ENCODE measurements around the gene BHMT. TPM values are rescaled to one million over a fixed set of nuclear protein-coding genes. Genes with fewer than 3 reads are reported as not detected.

Gene BHMT, protein sequence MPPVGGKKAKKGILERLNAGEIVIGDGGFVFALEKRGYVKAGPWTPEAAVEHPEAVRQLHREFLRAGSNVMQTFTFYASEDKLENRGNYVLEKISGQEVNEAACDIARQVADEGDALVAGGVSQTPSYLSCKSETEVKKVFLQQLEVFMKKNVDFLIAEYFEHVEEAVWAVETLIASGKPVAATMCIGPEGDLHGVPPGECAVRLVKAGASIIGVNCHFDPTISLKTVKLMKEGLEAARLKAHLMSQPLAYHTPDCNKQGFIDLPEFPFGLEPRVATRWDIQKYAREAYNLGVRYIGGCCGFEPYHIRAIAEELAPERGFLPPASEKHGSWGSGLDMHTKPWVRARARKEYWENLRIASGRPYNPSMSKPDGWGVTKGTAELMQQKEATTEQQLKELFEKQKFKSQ
- not detected for total RNA-seq (2021; ENCODE audit: unreplicated experiment)
- not detected for polyA plus RNA-seq (2012; ENCODE audit: insufficient read length)
- percentile 5 among the genes with signal in this experiment for Bru-seq, nascent RNA
- not detected for BruChase-seq, experiment 1, labeled RNA remaining after a 2-hour chase
- not detected for BruChase-seq, experiment 2, labeled RNA remaining after a 6-hour chase
- long read RNA-seq: 0 reads

DNA sequence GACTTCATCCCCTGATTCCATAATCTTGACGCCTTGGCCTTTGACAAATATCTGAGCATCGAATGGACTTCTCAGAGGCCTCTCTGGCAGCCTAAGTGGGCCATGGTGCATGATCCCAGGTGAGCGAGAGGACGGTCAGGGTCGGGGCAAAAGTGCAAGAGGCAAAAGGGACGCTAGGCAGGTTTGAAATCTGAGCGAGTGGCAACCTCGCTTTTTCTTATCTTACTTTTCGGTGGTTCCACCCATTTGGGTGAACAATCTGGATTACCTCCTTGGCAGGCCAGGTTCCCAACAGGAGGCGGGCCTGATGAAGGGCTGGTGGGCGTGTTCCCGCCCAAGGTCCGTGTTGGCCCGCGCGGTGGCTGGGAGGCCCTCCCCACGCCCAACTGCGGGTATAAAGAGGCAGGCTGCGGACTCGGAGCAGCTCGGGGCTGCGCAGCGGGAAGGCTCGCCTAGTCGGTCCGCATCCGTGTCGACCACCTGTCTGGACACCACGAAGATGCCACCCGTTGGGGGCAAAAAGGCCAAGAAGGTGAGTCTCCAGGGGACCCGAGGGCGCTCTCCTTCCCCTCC, at the start of gene BHMT:
Gene BHMT, plus strand, starts transcription at position 423 of the 573 bp plus-strand sequence. Its CDS starts 77 bp downstream, at position 500.
- no peak for ATAC-seq
- Histone ChIP-seq H3K4me1 (ENCODE audit: control insufficient read depth, insufficient read depth, low read length) (no peaks in the 10 kb centered on the region), H3K27ac (ENCODE audit: low read length) (no peak within 1 kb of the TSS), H3K27me3 (ENCODE audit: control insufficient read depth, insufficient read depth, low read length) (peaks cover 25% of the 10 kb centered on the region), H3K36me3 (ENCODE audit: control insufficient read depth, insufficient read depth, low read length) (no peaks in the 10 kb centered on the region), H3K9me3 (ENCODE audit: control insufficient read depth, insufficient read depth, low read depth, low read length) (no peaks in the 10 kb centered on the region), H3K4me3 (ENCODE audit: low read depth in 2 of 2, low read length in 2 of 2) (no peak within 1 kb of the TSS)
- BruUV-seq (replicated peaks): no TSS peak
- TF ChIP-seq REST (IDR thresholded peaks at IDR 0.05; ENCODE audit: insufficient read depth in 1 of 2, low read depth in 2 of 2, low read length in 1 of 2) (no peak), TCF7L2 (IDR thresholded peaks at IDR 0.05; ENCODE audit: low read depth, low read length) (no peak), POLR2AphosphoS5 (IDR thresholded peaks at IDR 0.05; ENCODE audit: low read depth, low read length) (no peak), SIN3A (IDR thresholded peaks at IDR 0.05; ENCODE audit: borderline replicate concordance, insufficient read depth, low read depth, low read length) (no peak), CTCF (IDR thresholded peaks at IDR 0.05) (no peak)
- CTCF ChIA-PET: no interaction called here
- intact Hi-C loops (cut with micrococcal nuclease; ENCODE audit: unreplicated experiment) (loop anchor here (5.0 kb wide), 1 partner anchor 89 kb away; no protein-coding TSS in a partner anchor), in situ Hi-C loops (cut with HindIII; ENCODE audit: low pct_unique_long_range_greater_than_20kb, low sequenced_read_pairs) (no loop called here)
- POLR2A ChIA-PET: no interaction called here
- no peak for DNase-seq (ENCODE audit: low read depth, low spot score)

DNA sequence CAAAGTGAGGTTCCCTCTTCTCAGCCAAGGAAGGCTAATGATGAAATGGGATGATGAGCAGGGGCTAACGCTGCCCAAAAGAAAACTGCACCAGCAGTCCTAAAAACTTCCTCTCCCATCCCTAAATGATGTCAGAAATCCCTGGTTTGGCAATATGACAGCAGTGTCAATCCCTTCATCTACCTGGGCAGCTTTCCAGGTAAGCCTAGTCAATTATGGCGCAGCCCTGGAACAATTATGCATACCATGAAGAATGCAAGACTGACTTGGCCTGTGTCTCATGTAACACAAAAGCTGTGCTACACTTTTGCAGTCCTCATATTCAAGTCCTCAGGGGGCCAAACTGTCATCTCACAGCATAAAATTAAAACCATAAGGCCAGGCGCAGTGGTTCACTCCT, 49.2 kb upstream of the BHMT start:
- DNase-seq (ENCODE audit: low read depth, low spot score) (no peak), ATAC-seq (no peak)
- TF ChIP-seq TCF7L2 (IDR thresholded peaks at IDR 0.05; ENCODE audit: low read depth, low read length): no peak
- no peak for TF ChIP-seq CTCF (IDR thresholded peaks at IDR 0.05)
- no peak for TF ChIP-seq REST (IDR thresholded peaks at IDR 0.05; ENCODE audit: insufficient read depth in 1 of 2, low read depth in 2 of 2, low read length in 1 of 2)
- TF ChIP-seq POLR2AphosphoS5 (IDR thresholded peaks at IDR 0.05; ENCODE audit: low read depth, low read length): no peak
- no peak for TF ChIP-seq SIN3A (IDR thresholded peaks at IDR 0.05; ENCODE audit: borderline replicate concordance, insufficient read depth, low read depth, low read length)
- Histone ChIP-seq H3K36me3 (ENCODE audit: control insufficient read depth, insufficient read depth, low read length) (no peaks in the 10 kb centered on the region), H3K27me3 (ENCODE audit: control insufficient read depth, insufficient read depth, low read length) (peaks cover 10% of the 10 kb centered on the region), H3K27ac (ENCODE audit: low read length) (no peak overlapping the region), H3K4me1 (ENCODE audit: control insufficient read depth, insufficient read depth, low read length) (no peaks in the 10 kb centered on the region), H3K4me3 (ENCODE audit: low read depth in 2 of 2, low read length in 2 of 2) (no peak overlapping the region), H3K9me3 (ENCODE audit: control insufficient read depth, insufficient read depth, low read depth, low read length) (no peaks in the 10 kb centered on the region)
- intact Hi-C loops (cut with micrococcal nuclease; ENCODE audit: unreplicated experiment): no loop called here
- CTCF ChIA-PET: no interaction called here
- POLR2A ChIA-PET: no interaction called here
- in situ Hi-C loops (cut with HindIII; ENCODE audit: low pct_unique_long_range_greater_than_20kb, low sequenced_read_pairs): no loop called here
- BruUV-seq (replicated peaks): no TSS peak

Data from Panc1 (cell line).